Upper lobe of left lung (tissue), 4 donors: ENCODE results near the gene TMEM121B.

ENCODE experiments used
- CTCF ChIP-seq, 6 experiments: fragments of 450-650 bp in 4 of 6; fragments of 200-600 bp in 2 of 6; sonication (generic) in 2 of 6; IDR thresholded peaks; one replicate each; pipeline ENCODE4 v1.5.1; 2016 to 2019; ENCODE audit warnings: antibody characterized with exemption in 6 of 6
- POLR2A ChIP-seq, 4 donors: fragments of 450-650 bp; IDR thresholded peaks; one replicate each; pipeline ENCODE4 v1.5.1; 2016 to 2017; ENCODE audit warnings: antibody characterized with exemption in 4 of 4, mild to moderate bottlenecking in 2 of 4
- POLR2AphosphoS5 ChIP-seq, 2 donors: sonication (generic); formaldehyde crosslinking; IDR thresholded peaks; one replicate each; pipeline ENCODE4 v1.5.1; 2017; ENCODE audit warnings: antibody characterized with exemption in 2 of 2

GRCh38 chr22:17143826-17144225 is 22.7 kb upstream of the TMEM121B start:
- no peak for TF ChIP-seq POLR2A (IDR thresholded peaks at IDR 0.05)
- TF ChIP-seq POLR2AphosphoS5 (IDR thresholded peaks at IDR 0.05) = no peak
- TF ChIP-seq CTCF (IDR thresholded peaks at IDR 0.05) = no peak
